OCI-LY7 (cell line): ENCODE data around the gene CCDC187.
A peak's percentile ranks its signal among the peaks of the same experiment; 100 is the strongest.

Experiments
- EZH2phosphoT487 ChIP-seq: fragments of 200-600 bp; sonication (generic); IDR thresholded peaks from 2 replicates; pipeline ENCODE4 v1.6.1; 2018; ENCODE audit warnings: low read depth, borderline replicate concordance, mild to moderate bottlenecking, mixed run types, antibody characterized with exemption, low read length, moderate library complexity, mixed read lengths
- TF ChIP-seq, protein P1 (sequence below): fragments of 200-600 bp; sonication (generic); conservative IDR thresholded peaks from 2 replicates; pipeline ENCODE4 v1.5.1; 2014; ENCODE audit warnings: mild to moderate bottlenecking, antibody characterized with exemption, low read length, moderate library complexity, mixed read lengths

DNA sequence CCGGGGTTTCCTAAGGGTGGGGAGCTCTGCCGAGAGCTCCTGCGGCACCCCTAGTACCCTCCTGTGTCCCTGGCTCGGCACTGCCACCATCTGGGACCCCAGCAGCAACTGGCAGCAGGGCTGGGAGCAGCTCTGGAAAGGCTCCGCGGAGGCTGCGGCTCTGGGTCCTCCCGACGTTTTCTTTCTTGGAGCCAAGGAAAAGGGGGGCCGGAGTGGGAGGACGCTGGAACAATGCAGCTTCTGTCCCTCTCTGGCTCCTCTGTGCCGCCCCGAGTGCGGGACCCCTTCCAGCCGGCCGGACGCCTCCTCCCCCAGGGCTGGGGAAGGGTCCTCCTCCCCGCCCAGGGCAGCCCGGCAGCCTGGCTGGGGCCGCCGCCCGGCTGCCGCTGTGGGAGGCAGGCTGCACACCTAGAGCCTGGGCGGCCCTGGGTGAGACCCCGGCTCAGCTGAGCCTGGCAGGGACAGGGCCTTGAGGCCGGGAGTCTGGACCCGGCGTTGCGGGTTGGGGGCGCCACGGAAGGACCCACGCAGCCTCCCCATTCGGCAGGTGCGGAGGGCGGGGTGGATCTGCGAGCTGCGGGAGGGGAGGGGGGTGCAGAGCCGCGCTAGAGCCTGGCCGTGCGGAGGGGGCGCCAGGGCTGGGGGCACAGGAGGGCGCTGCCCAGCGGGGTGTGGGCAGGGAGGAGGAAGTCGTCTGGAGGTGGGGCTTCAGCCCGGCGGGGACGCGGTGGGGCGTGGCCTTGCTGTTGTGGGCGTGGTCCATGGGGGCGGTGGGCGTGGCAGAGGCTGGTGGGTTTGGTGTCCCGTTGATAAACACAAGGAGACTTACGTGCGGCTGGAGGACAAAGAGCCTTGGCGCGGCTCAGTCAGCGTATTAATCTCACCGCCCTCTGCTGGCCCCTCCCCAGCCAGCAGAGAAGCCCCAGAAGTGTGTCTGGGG, 38.6 kb upstream of the CCDC187 start:
- TF ChIP-seq, protein P1, sequence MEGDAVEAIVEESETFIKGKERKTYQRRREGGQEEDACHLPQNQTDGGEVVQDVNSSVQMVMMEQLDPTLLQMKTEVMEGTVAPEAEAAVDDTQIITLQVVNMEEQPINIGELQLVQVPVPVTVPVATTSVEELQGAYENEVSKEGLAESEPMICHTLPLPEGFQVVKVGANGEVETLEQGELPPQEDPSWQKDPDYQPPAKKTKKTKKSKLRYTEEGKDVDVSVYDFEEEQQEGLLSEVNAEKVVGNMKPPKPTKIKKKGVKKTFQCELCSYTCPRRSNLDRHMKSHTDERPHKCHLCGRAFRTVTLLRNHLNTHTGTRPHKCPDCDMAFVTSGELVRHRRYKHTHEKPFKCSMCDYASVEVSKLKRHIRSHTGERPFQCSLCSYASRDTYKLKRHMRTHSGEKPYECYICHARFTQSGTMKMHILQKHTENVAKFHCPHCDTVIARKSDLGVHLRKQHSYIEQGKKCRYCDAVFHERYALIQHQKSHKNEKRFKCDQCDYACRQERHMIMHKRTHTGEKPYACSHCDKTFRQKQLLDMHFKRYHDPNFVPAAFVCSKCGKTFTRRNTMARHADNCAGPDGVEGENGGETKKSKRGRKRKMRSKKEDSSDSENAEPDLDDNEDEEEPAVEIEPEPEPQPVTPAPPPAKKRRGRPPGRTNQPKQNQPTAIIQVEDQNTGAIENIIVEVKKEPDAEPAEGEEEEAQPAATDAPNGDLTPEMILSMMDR, result 0 out of 2 replicates have a peak, but pooled peaks have one; percentile 21
- no peak for TF ChIP-seq EZH2phosphoT487
